ENCODE data around the gene RBM34. TPM values are rescaled to one million over a fixed set of nuclear protein-coding genes. Genes with fewer than 3 reads are reported as not detected.

RBM34 gene
- total and polyA plus RNA-seq, 4 donors = 51.0 to 71.7 (median 54.7) TPM

DNA sequence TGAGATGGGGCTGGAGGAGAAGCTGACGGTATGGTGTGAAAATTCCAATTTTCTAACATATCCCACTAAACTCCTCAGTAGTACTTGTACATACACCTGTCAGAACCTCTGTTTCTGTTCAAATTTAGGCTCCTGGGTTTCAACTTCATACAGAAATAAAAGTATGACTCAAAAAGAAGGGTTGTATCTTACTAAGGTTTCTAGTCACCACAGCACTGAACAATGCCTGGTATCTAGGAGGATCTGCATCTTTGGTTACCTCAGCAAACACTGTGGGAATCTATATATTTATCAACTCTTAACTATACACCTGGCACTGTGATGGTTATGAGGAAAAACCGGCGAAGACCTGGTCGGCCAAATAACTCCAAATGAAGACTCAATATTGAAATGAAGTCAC lies 13.8 kb downstream of the RBM34 start:
- H3K4me1 ChIP-seq (ENCODE audit: control insufficient read depth in 1 of 2, insufficient read depth in 2 of 2, low read length in 2 of 2) = no peaks in the 10 kb centered on the region
- H3K27ac ChIP-seq (ENCODE audit: low read depth in 1 of 2, low read length in 2 of 2) = no peak overlapping the region
- peaks cover 3 to 4% of the 10 kb centered on the region in 2 donors for H3K36me3 ChIP-seq (ENCODE audit: control insufficient read depth in 1 of 2, insufficient read depth in 2 of 2, low read length in 1 of 2)
- H3K9me3 ChIP-seq (ENCODE audit: control insufficient read depth, low read length) = no peaks in the 10 kb centered on the region
- no peaks in the 10 kb centered on the region for H3K27me3 ChIP-seq (ENCODE audit: control insufficient read depth in 1 of 2, insufficient read depth in 2 of 2, low read length in 1 of 2)
- intact Hi-C loops (cut with DNase I) = no loop called here
- H3K4me3 ChIP-seq (ENCODE audit: low read length in 2 of 2) = no peak overlapping the region
- ATAC-seq (ENCODE audit: low FRiP score) = no peak
- 88 to 93% methylated on average over 4 of the region's 4 CpGs for WGBS, 2 donors
- no peak for DNase-seq

- Histone ChIP-seq H3K27me3 (ENCODE audit: control insufficient read depth in 1 of 2, insufficient read depth in 2 of 2, low read length in 1 of 2) (no peaks in the 10 kb centered on the region), H3K9me3 (ENCODE audit: control insufficient read depth, low read length) (no peaks in the 10 kb centered on the region), H3K36me3 (ENCODE audit: control insufficient read depth in 1 of 2, insufficient read depth in 2 of 2, low read length in 1 of 2) (peaks cover 0 to 2% of the 10 kb centered on the region in 2 donors), H3K4me1 (ENCODE audit: control insufficient read depth in 1 of 2, insufficient read depth in 2 of 2, low read length in 2 of 2) (no peaks in the 10 kb centered on the region), H3K4me3 (ENCODE audit: low read length in 2 of 2) (no peak overlapping the region), H3K27ac (ENCODE audit: low read depth in 1 of 2, low read length in 2 of 2) (no peak overlapping the region)
- ATAC-seq (ENCODE audit: low FRiP score) (no peak), DNase-seq (no peak)
- intact Hi-C loops (cut with DNase I) = no loop called here
- WGBS, 2 donors = 86% methylated on average over 6 of the region's 6 CpGs
Observed at GRCh38 chr1:235145639-235146038, 15.4 kb downstream of the RBM34 start.

- peaks cover 3 to 5% of the 10 kb centered on the region in 2 donors for H3K36me3 ChIP-seq (ENCODE audit: control insufficient read depth in 1 of 2, insufficient read depth in 2 of 2, low read length in 1 of 2)
- no peak overlapping the region for H3K27ac ChIP-seq (ENCODE audit: low read depth in 1 of 2, low read length in 2 of 2)
- ATAC-seq (ENCODE audit: low FRiP score) (no peak), DNase-seq (no peak)
- H3K9me3 ChIP-seq (ENCODE audit: control insufficient read depth, low read length) = no peaks in the 10 kb centered on the region
- H3K27me3 ChIP-seq (ENCODE audit: control insufficient read depth in 1 of 2, insufficient read depth in 2 of 2, low read length in 1 of 2) = no peaks in the 10 kb centered on the region
- no peaks in the 10 kb centered on the region for H3K4me1 ChIP-seq (ENCODE audit: control insufficient read depth in 1 of 2, insufficient read depth in 2 of 2, low read length in 2 of 2)
- intact Hi-C loops (cut with DNase I) = no loop called here
- WGBS, 2 donors = 93 to 96% methylated on average over 4 of the region's 4 CpGs
- H3K4me3 ChIP-seq (ENCODE audit: low read length in 2 of 2) = no peak overlapping the region
Observed at GRCh38 chr1:235142991-235143390, 18.1 kb downstream of the RBM34 start.

DNA sequence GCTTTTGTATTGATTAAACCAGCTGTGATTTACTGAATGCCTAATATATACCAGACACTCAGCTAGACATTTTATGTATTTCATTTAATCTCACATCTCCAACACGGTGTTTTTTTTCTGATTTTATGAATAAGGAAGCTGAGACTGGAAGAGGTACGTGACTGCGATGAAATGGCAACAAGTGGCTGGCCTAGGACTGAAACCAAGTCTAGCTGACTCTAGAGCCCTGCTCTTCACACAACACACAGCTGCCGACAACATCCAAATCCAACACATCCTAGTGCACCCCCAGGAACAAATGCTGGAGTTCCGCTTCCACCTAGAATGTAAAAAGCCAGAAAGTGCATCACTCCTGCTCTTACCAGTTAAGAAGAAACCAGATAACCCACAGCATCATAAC lies 21.7 kb downstream of the RBM34 start:
- H3K9me3 ChIP-seq (ENCODE audit: control insufficient read depth, low read length) = no peaks in the 10 kb centered on the region
- ATAC-seq (ENCODE audit: low FRiP score) (no peak), DNase-seq (no peak)
- WGBS, 2 donors = 91% methylated on average over 5 of the region's 5 CpGs
- H3K4me3 ChIP-seq (ENCODE audit: low read length in 2 of 2) = no peak overlapping the region
- no peaks in the 10 kb centered on the region for H3K4me1 ChIP-seq (ENCODE audit: control insufficient read depth in 1 of 2, insufficient read depth in 2 of 2, low read length in 2 of 2)
- H3K36me3 ChIP-seq (ENCODE audit: control insufficient read depth in 1 of 2, insufficient read depth in 2 of 2, low read length in 1 of 2) = peaks cover 6 to 8% of the 10 kb centered on the region in 2 donors
- no peak overlapping the region for H3K27ac ChIP-seq (ENCODE audit: low read depth in 1 of 2, low read length in 2 of 2)
- intact Hi-C loops (cut with DNase I) = no loop called here
- no peaks in the 10 kb centered on the region for H3K27me3 ChIP-seq (ENCODE audit: control insufficient read depth in 1 of 2, insufficient read depth in 2 of 2, low read length in 1 of 2)

DNA sequence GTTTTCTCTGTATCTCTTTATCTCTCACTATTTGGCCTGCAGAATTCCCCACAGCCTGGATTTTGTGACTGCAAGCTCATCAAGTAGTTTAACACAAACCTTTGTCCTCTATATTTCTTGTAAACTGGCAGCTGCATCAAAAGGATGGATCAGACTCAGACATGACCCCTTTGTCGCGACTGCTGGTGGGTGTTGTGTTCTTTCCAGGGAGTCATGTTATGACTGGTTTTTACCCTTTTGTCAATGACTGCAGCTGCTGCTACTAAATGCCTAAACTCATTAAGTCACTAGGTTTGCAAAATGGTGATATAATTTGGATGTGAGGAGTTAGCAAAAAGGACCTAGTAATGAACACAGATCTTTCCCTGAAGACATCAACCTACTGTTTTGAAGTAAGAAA lies 22.2 kb downstream of the RBM34 start:
- H3K4me1 ChIP-seq (ENCODE audit: control insufficient read depth in 1 of 2, insufficient read depth in 2 of 2, low read length in 2 of 2) = no peaks in the 10 kb centered on the region
- H3K4me3 ChIP-seq (ENCODE audit: low read length in 2 of 2) = no peak overlapping the region
- H3K9me3 ChIP-seq (ENCODE audit: control insufficient read depth, low read length) = no peaks in the 10 kb centered on the region
- H3K36me3 ChIP-seq (ENCODE audit: control insufficient read depth in 1 of 2, insufficient read depth in 2 of 2, low read length in 1 of 2) = peaks cover 6 to 8% of the 10 kb centered on the region in 2 donors
- ATAC-seq (ENCODE audit: low FRiP score) (no peak), DNase-seq (no peak)
- H3K27me3 ChIP-seq (ENCODE audit: control insufficient read depth in 1 of 2, insufficient read depth in 2 of 2, low read length in 1 of 2) = no peaks in the 10 kb centered on the region
- no peak overlapping the region for H3K27ac ChIP-seq (ENCODE audit: low read depth in 1 of 2, low read length in 2 of 2)
- 72 to 81% methylated on average over 2 of the region's 2 CpGs for WGBS, 2 donors
- intact Hi-C loops (cut with DNase I) = no loop called here

GRCh38 chr1:235136111-235136510 lies 24.9 kb downstream of the RBM34 start:
- Histone ChIP-seq H3K9me3 (ENCODE audit: control insufficient read depth, low read length) (no peaks in the 10 kb centered on the region), H3K27me3 (ENCODE audit: control insufficient read depth in 1 of 2, insufficient read depth in 2 of 2, low read length in 1 of 2) (no peaks in the 10 kb centered on the region), H3K4me1 (ENCODE audit: control insufficient read depth in 1 of 2, insufficient read depth in 2 of 2, low read length in 2 of 2) (no peaks in the 10 kb centered on the region), H3K36me3 (ENCODE audit: control insufficient read depth in 1 of 2, insufficient read depth in 2 of 2, low read length in 1 of 2) (peaks cover 6 to 8% of the 10 kb centered on the region in 2 donors), H3K27ac (ENCODE audit: low read depth in 1 of 2, low read length in 2 of 2) (no peak overlapping the region), H3K4me3 (ENCODE audit: low read length in 2 of 2) (no peak overlapping the region)
- no peak for DNase-seq
- intact Hi-C loops (cut with DNase I) = no loop called here
- WGBS, 2 donors = 50 to 58% methylated on average over 4 of the region's 4 CpGs
- ATAC-seq (ENCODE audit: low FRiP score) = no peak

- ATAC-seq (ENCODE audit: low FRiP score) (no peak), DNase-seq (no peak)
- H3K27me3 ChIP-seq (ENCODE audit: control insufficient read depth in 1 of 2, insufficient read depth in 2 of 2, low read length in 1 of 2) = no peaks in the 10 kb centered on the region
- 96% methylated on average over 12 of the region's 12 CpGs for WGBS, 2 donors
- H3K9me3 ChIP-seq (ENCODE audit: control insufficient read depth, low read length) = no peaks in the 10 kb centered on the region
- intact Hi-C loops (cut with DNase I) = no loop called here
- H3K27ac ChIP-seq (ENCODE audit: low read depth in 1 of 2, low read length in 2 of 2) = no peak overlapping the region
- H3K36me3 ChIP-seq (ENCODE audit: control insufficient read depth in 1 of 2, insufficient read depth in 2 of 2, low read length in 1 of 2) = peaks cover 3 to 4% of the 10 kb centered on the region in 2 donors
- H3K4me1 ChIP-seq (ENCODE audit: control insufficient read depth in 1 of 2, insufficient read depth in 2 of 2, low read length in 2 of 2) = no peaks in the 10 kb centered on the region
- H3K4me3 ChIP-seq (ENCODE audit: low read length in 2 of 2) = no peak overlapping the region
Observed at GRCh38 chr1:235134171-235134570, 26.9 kb downstream of the RBM34 start.

- no peaks in the 10 kb centered on the region for H3K4me1 ChIP-seq (ENCODE audit: control insufficient read depth in 1 of 2, insufficient read depth in 2 of 2, low read length in 2 of 2)
- no peaks in the 10 kb centered on the region for H3K27me3 ChIP-seq (ENCODE audit: control insufficient read depth in 1 of 2, insufficient read depth in 2 of 2, low read length in 1 of 2)
- ATAC-seq (ENCODE audit: low FRiP score) = no peak
- H3K4me3 ChIP-seq (ENCODE audit: low read length in 2 of 2) = no peak overlapping the region
- H3K27ac ChIP-seq (ENCODE audit: low read depth in 1 of 2, low read length in 2 of 2) = no peak overlapping the region
- no peak for DNase-seq
- WGBS, 2 donors = 95% methylated on average over 3 of the region's 3 CpGs
- peaks cover 3 to 4% of the 10 kb centered on the region in 2 donors for H3K36me3 ChIP-seq (ENCODE audit: control insufficient read depth in 1 of 2, insufficient read depth in 2 of 2, low read length in 1 of 2)
- no peaks in the 10 kb centered on the region for H3K9me3 ChIP-seq (ENCODE audit: control insufficient read depth, low read length)
- intact Hi-C loops (cut with DNase I) = no loop called here
Observed at GRCh38 chr1:235133086-235133485, 28.0 kb downstream of the RBM34 start.

- Histone ChIP-seq H3K36me3 (ENCODE audit: control insufficient read depth in 1 of 2, insufficient read depth in 2 of 2, low read length in 1 of 2) (peaks cover 3 to 4% of the 10 kb centered on the region in 2 donors), H3K4me3 (ENCODE audit: low read length in 2 of 2) (no peak overlapping the region), H3K27ac (ENCODE audit: low read depth in 1 of 2, low read length in 2 of 2) (no peak overlapping the region), H3K9me3 (ENCODE audit: control insufficient read depth, low read length) (no peaks in the 10 kb centered on the region), H3K4me1 (ENCODE audit: control insufficient read depth in 1 of 2, insufficient read depth in 2 of 2, low read length in 2 of 2) (peaks cover 0 to 2% of the 10 kb centered on the region in 2 donors), H3K27me3 (ENCODE audit: control insufficient read depth in 1 of 2, insufficient read depth in 2 of 2, low read length in 1 of 2) (no peaks in the 10 kb centered on the region)
- ATAC-seq (ENCODE audit: low FRiP score) = no peak
- no peak for DNase-seq
- intact Hi-C loops (cut with DNase I) = no loop called here
- 81% methylated on average over 6 of the region's 6 CpGs for WGBS, 2 donors
Observed at GRCh38 chr1:235131961-235132360, 29.1 kb downstream of the RBM34 start.
